GM19240 (cell line): Measurements from ENCODE around the gene NID1.
"Not testable (repeated sequence)": the region's sequence is repeated elsewhere in the genome, so short reads cannot be mapped to it uniquely, and the experiment has no call there.

Experiments used
- DNase-seq: peaks from one replicate; pipeline ENCODE4 v3.0.0; 2011; ENCODE audit warnings: low spot score; ENCODE audit not compliant: insufficient read length

The NID1 gene

DNA sequence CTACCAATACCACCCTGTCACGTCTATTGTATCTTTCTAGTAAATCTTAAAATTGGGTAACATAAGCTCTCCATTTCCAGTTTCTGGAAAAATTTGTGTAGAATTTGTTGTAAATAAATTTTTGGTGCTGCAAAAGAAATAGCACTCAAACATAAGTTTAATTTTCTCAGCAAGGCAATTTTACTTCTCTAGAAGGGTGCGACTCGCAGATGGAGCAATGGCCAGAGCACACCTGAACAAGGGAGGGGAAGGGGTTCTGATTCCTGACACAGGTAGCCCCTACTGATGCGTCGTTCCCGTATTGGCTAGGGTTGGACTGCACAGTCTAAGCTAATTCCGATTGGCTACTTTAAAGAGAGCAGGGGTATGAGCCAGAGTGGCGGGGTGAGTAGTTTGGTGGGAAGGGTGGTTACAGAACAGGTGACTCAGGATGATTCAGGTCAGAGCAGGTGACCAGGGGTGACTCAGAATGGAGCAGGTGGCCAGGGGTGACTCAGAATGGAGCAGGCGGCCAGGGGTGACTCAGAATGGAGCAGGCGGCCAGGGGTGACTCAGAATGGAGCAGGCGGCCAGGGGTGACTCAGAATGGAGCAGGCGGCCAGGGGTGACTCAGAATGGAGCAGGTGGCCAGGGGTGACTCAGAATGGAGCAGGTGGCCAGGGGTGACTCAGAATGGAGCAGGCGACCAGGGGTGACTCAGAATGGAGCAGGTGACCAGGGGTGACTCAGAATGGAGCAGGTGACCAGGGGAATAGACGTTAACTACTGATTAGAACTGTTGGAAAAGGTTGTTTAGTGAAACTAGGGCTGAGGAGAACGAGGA lies 32.0 kb upstream of the NID1 start:
- DNase-seq, result not testable (repeated sequence)

DNA sequence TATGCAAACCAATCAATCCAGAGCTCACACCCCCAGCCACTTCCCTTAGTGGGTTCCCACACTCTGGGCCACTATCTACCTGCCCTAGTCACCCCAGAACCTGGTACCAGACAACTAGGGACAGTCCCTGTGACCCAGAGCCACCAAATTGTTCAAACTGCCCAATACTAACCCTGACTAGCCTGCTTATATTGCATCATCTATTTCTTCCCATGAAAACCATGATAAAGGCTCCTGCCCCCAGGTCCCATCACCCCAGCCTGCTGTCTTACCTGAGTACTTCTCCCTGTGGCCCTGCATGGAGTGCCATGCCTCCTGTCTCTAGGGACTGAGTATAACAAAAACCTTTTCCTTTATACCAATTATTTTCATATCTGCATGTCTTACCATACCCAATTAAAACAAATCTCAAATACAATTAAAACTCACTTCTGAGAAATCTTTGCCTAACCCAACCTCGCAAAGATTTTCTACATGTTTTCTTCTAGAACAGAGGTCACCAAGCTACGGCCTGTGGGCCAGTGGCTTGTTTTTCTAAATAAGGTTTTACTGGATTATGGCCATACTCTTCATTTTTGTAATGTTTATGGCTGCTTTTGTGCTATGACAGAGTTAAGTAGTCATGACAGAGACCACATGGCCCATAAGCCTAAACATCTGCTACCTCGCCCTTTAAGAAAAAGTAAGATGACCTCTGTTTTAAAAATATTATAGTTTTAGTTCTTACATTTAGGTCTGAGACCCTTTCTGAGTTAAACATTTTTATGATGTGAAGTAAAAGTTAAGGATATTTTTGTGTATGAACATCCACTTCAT lies 31.0 kb upstream of the NID1 start:
- no peak for DNase-seq

DNA sequence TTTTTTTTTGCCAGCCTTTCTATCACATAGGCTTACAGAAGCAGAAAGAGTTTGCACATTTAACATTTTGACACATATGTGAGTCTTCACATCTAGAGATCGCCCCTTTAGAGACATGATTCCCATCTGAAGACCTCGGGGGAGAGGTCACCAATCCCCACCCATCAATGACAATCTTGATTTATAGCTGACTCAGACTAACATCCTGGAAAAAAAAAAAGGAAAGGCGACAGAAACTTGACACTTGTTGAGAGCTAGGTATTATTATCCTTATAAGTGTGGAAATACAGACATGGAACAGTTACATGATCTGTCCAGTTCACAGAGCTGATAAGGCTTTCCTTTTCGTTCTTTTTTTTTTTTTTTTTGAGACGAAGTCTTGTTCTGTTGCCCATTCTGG lies 28.0 kb upstream of the NID1 start:
- DNase-seq, result no peak

DNA sequence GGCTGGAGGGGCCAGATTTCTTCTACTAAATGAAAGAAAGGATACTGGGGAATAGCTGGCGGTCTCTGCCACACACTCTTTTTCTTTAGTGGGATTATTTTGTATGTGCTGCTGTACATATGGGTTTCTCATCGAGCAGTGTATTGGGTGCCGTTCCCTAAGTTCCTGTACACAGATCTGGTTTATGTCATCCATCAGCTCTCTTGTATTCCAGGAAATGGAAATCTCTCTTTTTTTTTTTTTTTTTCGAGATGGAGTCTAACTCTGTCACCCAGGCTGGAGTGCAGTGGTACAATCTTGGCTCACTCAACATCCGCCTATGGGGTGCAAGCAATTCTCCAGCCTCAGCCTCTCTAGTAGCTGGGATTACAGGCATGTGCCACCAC lies 27.0 kb upstream of the NID1 start:
- no peak for DNase-seq

DNA sequence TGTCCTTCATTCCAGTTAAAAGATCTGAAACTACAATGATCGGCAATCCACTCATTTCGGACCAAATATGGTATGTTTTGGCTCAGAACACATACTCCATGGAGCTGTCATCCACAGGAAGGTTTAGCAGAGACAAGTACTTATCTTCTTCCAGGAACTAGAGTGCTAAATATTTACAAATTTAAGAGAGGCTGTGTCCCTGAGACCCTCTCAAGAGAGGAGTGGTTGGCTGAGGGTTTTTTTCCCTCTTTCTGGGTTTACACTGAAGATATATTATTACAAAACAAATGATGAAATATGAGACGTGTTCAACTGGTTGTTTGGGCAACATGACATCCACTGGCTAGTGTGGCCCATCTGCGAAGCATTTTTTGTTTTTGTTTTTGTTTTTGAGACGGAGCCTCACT lies 25.9 kb upstream of the NID1 start:
- DNase-seq, result no peak

DNA sequence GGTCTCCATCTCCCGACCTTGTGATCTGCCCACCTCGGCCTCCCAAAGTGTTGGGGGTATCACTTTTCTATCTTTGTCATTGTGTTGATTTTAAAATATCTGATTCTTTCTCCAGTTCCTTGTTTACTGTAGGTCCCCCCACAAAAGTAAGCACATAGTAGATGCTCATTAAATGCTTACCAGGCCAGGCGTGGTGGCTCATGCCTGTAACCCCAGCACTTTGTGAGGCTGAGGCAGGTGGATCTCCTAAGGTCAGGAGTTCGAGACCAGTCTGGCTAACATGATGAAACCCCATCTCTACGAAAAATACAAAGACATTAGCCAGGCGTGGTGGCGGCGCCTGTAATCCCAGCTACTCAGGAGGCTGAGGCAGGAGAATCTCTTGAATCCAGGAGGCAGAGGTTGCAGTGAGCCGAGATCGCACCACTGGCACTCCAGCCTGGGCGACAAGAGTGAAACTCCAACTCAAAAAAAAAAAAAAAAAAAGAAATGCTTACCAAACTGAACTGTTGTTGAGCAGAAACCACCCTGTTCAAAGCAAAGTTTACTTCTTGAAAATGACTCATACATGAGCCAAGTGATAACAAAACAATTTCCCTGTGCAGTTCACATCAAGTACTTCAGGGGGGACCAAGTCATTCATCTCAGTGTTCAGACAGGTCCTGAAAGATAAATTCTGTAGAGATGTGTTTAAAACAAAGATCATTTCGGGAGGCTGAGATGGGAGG lies 24.3 kb upstream of the NID1 start:
- no peak for DNase-seq

DNA sequence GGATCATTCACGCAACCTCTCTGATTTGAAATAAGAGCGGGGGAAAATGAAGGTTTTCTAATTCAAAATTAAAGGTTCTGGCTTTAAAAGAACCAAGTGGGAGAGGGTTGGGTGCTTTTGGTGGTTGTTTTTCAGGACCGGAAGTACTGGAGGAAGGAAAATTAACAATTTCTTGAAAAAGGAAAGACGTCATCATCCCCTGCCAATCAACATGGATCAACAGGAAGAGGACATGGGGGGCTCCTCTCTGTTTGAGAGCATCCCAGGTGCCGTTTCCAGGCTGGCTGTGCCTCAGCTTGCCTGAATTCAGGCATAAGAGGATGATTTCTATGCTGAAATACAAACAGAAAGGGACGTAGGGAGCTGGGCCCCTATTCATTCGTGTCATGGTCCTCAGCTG lies 21.6 kb upstream of the NID1 start:
- DNase-seq, result no peak

DNA sequence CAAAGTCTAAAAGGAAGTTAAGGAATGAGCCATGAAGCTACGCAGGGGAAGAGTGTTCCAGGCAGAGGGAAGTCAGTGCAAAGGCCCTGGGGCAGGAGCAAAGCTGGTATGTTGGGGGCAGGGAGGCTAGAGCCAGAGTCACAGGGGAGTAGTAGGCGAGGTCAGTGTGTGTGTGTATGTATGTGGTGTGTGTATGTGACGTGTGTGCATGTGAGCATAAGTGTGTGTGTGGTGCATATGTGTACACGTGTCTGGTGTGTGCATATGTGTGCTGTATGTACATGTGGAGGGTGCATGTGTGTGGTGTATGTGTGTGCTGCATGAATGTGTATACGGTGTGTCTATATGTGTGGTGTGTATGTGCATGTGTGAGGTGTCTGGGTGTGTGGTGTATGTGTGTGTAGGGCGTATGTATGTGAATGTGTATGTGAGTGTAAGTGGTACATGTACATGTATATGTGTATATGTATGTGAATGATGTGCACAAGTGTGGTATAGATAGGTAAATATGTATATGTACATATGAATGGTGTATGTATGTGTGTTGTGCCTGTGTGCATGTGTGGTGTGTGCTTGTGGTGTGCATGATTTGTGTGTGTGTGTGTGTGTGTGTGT lies 20.8 kb upstream of the NID1 start:
- no peak for DNase-seq

DNA sequence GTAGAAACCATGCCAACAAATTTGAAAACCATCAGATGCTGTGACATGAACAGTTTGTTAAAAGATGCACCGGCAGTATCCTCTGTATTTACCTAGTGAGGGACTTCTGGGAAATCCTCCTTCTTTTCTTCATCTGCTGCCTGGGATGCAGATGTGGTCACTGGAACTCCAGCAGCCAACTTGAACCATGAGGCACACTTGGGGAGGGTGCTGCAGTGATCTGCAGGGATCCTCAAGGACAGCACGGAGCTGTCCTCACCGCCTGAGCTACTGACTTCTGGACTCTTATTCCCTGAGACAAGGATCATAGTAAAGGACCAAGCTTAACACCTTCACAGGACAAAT lies 19.5 kb upstream of the NID1 start:
- no peak for DNase-seq

DNA sequence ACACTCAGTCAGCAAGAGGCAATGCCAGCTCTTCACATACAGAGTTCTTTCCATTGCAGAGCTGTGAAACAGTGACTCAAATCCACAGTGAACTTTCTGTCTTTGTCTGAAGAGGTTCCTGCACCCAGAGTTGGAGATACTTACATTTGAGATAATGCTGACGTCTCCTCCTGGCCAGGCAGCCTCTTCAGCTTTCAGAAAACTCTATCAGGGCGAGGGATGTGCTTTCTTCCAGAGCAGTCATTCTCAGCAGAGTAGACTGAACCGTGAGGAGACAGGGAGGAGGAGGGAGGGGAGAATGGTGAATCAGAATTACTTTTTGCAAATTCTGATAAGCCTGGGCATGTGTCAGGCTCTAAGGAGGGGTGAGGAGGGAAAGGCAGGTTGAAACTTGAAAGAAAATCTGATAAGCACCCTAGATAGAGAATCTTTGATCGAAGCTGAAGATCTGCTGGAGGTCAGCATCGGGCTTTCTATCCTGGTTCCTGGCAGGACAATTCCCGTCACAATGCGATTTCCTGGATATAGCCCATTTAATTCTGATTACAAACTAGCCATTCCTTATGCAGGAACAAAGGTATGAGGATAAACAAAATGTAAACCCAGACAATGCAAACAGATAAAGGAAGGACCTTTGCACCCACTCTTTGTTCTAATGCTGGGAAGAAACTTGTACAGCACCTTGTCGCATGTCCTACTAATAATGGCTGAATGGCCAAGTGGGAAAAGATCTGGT lies 18.9 kb upstream of the NID1 start:
- DNase-seq, result no peak

DNA sequence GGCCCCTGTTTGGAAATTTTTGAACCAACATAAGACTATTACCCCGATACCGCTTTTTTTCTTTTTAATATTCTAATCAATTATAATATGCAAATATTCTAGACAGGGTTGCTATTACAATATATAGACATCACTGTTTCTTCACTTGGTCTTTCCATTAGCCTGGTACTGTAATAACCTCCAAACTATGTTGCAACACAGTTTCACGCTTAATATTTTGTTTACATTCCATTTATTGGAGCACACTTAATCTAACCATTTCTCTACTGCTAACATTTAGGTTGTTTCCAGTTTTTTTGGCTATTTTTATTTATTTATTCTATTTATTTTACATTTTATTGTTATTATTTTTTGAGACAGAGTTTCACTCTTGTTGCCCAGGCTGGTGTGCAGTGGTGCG lies 17.6 kb upstream of the NID1 start:
- DNase-seq, result no peak

DNA sequence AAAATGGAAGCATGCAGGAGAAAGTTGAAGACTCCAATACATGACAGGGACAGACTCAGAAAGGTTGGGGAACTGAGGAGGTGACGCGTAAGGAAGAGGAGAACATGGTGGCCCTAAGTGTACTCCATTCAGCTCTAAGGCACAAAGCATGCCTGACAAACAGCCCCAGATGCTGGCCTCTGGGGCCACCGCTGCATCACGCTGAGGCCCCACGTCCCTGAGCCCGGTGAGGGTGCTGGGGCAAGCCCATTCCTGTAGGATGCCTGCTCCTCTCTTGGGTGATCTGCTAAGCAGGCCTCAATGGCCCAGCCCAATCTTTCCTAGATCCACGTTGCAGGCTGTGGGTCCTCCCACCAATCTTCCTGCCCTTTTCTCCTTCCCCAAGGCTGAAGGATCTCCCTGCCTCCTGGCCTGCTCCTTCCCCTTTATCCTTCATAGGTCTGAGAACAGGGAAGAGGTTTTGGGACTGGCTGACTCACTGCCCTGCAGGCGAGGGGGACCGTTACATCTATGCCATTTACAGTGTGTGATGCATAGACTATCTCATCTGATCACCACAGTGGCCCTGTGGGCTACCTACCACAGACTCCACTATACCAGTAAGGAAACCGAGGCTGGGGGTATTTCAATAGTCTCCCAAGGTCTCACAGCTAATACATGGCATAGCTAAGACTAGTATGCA lies 16.8 kb upstream of the NID1 start:
- DNase-seq, result no peak

DNA sequence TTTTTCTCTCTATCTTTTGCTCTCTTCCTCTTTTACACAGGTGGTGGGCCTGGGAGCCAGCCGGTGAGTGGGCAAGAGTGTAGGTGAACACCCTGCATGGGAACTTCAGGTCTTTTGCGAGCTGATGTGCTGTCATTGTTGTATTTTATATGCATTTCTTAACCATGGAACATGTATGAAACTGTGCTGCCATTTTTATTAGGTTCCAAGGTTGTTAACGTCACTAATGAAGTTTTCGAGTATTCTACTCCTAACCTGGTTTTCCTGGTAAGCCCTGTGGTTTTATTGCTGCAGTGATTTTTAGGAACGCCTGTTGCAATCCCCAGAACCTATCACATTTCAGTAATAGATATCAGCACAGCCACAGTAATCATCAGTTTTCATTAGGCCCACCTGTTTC lies 14.8 kb upstream of the NID1 start:
- DNase-seq, result no peak

DNA sequence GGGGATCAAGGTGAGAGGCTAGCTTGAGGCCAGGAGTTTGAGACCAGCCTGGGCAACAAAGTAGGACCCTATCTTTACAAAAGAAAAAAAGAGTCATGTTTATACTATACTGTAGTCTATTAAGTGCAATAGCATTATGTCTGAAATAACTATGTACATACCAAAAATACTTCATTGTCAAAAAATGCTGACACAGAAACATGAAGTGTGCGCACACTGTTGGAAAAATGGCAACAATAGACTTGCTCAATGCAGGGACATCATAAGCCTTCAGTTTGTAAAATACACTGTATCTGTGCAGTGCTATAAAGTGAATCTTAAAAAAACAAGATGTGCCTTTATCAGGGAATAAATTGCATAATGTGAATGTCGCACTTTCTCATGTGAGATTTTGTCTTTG lies 14.1 kb upstream of the NID1 start:
- DNase-seq, result no peak

DNA sequence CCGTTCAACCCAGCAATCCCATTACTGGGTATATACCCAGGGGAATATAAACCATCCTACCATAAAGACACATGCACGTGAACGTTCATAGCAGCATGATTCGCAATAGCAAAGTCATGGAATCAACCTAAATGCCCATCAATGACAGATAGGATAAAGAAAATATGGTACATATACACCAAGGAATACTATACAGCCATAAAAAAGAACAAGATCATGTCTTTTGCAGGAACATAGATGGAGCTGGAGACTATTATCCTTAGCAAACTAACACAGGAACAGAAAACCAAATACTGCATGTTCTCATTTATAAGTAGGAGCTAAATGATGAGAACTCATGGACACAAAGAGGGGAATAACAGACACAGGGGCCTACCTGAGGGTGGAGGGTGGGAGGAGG lies 13.2 kb upstream of the NID1 start:
- DNase-seq, result not testable (repeated sequence)

DNA sequence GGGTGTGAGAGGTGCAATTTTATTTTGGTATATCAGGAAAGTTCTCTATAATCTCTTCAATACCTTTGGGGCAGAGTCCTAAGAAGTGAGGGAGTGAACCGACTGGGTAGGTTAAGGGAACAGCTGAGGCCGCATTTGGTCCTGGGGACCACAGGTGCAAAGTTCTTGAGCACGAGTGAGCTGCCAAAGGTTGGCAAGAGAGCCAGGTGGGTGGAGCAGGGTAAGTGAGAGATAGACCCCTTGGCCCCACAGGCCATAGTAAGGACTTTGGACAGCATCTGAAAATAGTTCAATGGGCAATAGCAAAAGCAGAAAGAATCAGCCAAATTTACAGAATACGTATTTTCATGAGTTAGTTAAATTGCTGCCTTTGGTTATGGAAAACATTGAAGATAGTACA lies 11.0 kb upstream of the NID1 start:
- DNase-seq, result no peak

DNA sequence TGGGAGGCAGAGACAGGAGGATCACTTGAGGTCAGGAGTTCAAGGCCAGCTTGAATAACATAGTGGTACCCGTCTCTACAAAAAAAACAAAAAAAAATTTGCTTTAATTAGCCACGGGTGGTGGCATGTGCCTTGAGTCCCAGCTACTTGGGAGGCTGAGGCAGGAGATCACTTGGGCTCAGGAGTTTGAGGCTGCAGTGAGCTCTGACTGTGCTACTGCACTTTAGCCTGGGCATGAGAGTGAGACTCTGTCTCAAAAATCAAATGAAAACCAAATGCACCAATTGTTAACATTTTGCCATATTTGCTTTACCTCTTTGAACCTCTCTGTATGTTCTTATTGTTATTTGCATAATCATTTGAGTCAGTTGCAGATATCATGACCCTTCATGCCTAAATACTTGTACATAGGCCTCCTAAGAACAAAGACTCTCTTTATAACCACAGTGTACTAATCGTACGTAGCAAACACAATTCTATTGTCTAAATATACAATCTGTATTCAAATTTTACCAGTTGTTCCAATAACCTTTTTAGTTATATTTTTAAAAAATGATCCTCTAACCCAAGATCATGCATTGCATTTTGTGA lies 8.5 kb upstream of the NID1 start:
- DNase-seq, result no peak

DNA sequence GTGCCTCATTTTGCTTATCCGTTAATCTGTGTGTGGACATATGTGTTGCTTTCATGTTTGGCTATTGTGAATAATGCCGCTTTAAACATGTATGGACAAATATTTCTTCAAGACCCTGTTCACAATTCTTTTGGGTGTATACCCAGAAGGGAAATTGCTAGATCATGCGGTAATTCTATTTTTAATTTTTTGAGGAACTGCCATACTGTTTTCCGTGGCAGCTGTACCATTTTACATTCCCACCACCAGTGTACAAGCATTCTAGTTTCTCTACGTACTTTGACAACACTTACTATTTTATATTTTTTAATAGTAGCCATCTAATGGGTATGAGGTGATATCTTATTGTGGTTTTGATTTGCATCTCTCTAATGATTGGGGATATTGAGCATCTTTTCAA lies 7.1 kb upstream of the NID1 start:
- DNase-seq, result no peak

DNA sequence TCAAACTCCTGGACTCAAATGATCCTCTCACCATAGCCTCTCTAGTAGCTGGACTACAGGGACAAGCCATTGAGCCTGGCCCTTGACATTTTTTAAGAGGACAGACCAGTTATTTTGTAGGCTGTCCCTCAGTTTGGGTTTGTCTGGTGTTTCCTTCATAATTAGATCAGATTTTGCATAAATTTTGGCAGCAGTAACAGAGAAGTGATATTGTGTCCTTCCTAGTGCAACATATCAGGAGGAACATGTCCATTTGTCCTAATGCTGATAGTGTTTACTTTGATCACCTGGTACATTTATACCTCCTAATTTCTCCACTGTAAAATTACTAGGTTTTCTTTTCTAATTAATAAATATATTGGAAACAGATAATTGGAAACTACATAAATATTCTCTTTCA lies 5.9 kb upstream of the NID1 start:
- no peak for DNase-seq

DNA sequence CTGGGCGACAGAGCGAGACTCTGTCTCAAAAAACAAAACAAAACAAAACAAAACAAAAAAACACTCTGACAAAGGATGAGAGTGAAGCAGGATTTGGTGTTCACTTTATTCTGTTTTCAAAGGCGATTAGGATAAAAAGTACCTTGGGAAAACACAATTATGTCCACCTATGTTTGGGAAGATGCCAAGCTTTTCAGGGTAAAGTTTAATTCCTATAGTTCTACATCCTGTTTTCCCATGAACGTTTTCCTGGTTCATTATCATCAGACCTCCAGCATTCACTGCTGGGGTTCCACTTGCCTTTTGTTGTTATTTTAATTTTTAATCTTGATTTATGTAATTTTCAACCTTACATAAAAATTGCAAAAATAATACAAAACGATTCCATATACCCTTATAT lies 4.9 kb upstream of the NID1 start:
- DNase-seq, result no peak
